Measurements from ENCODE around the gene KDM5A. TPM values are rescaled to one million over a fixed set of nuclear protein-coding genes. Genes with fewer than 3 reads are reported as not detected.
"Not testable (repeated sequence)": the region's sequence is repeated elsewhere in the genome, so short reads cannot be mapped to it uniquely, and the experiment has no call there.

KDM5A gene
- total RNA-seq, 1 donor from 2014 or later, result 63.1 TPM

GRCh38 chr12:237026-237815 is 151.9 kb downstream of the KDM5A start:
- H3K36me3 Mint-ChIP-seq (ENCODE audit: low read depth), result no peaks in the 10 kb centered on the region

DNA sequence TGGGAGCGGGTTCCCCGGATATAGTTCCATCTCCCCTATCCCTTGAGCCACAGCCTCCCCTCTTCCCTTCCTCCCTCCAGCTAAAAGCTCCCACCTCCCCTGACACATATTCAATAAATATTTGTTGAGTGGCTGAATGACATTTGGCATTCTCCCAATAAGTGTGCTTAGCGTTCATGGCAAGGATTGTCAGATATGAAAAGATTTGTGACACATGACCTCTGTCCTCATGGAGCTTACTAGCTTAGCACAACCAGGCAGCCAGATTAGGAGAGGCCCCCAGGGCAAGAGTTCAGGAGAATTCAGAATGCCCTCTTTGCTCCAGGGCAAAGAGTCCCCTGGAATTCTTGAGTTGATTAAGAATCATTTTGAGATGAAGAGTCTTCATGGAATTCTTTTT is 152.7 kb downstream of the KDM5A start:
- peaks cover 7% of the 10 kb centered on the region for H3K4me1 Mint-ChIP-seq
- no peaks in the 10 kb centered on the region for H3K36me3 Mint-ChIP-seq (ENCODE audit: low read depth)
- H3K27me3 Mint-ChIP-seq (ENCODE audit: low read depth), result no peaks in the 10 kb centered on the region
- no peak overlapping the region for H3K27ac Mint-ChIP-seq (ENCODE audit: unreplicated experiment)
- H3K4me3 Mint-ChIP-seq, result no peak overlapping the region
- DNase-seq (ENCODE audit: low read depth, low spot score), result no peak
- TF ChIP-seq, protein P1, sequence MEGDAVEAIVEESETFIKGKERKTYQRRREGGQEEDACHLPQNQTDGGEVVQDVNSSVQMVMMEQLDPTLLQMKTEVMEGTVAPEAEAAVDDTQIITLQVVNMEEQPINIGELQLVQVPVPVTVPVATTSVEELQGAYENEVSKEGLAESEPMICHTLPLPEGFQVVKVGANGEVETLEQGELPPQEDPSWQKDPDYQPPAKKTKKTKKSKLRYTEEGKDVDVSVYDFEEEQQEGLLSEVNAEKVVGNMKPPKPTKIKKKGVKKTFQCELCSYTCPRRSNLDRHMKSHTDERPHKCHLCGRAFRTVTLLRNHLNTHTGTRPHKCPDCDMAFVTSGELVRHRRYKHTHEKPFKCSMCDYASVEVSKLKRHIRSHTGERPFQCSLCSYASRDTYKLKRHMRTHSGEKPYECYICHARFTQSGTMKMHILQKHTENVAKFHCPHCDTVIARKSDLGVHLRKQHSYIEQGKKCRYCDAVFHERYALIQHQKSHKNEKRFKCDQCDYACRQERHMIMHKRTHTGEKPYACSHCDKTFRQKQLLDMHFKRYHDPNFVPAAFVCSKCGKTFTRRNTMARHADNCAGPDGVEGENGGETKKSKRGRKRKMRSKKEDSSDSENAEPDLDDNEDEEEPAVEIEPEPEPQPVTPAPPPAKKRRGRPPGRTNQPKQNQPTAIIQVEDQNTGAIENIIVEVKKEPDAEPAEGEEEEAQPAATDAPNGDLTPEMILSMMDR (conservative IDR thresholded peaks at IDR 0.05), result no peak
- peaks cover 11% of the 10 kb centered on the region for H3K9me3 Mint-ChIP-seq

More at GRCh38 chr12:237026-237815, 151.9 kb downstream of the KDM5A start:
- DNase-seq (ENCODE audit: low read depth, low spot score), result no peak
- Mint-ChIP-seq H3K9me3 (peaks cover 11% of the 10 kb centered on the region), H3K27ac (ENCODE audit: unreplicated experiment) (no peak overlapping the region), H3K4me1 (peaks cover 2% of the 10 kb centered on the region), H3K27me3 (ENCODE audit: low read depth) (no peaks in the 10 kb centered on the region), H3K4me3 (no peak overlapping the region)
- TF ChIP-seq, protein P1 (conservative IDR thresholded peaks at IDR 0.05), result no peak

- H3K27me3 Mint-ChIP-seq (ENCODE audit: low read depth), result not testable (repeated sequence)
These were observed 153.2 kb downstream of the KDM5A start for GRCh38 chr12:235967-236366.

DNA sequence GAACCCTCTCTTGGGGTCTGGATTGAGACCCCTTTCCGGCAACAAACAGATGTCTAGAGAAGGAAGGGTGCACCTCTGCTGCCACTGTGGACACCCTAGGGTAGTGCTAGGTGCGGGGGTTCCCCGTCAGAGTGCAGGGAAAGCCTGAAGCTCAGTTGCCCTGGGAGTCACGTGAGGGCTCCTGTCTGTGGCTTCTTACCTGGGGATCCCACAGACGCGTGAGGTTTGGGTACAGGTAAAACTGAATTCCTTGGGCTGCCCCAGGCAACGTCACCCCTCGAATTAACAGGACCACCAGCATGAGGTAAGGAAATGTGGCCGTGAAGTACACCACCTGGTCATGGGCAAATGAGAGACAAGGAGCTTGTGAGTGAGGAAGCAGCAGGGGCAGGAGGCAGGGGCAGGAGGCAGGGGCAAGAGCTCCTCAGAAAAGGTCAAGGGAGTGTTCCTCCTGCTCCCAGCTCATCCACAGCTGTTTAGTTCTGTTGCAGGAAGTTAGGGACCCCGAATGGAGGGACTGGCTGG is 154.2 kb downstream of the KDM5A start:
- Mint-ChIP-seq H3K4me1 (peaks cover 22% of the 10 kb centered on the region), H3K9me3 (peaks cover 11% of the 10 kb centered on the region), H3K27me3 (ENCODE audit: low read depth) (peaks cover 4% of the 10 kb centered on the region), H3K36me3 (ENCODE audit: low read depth) (no peaks in the 10 kb centered on the region), H3K4me3 (no peak overlapping the region), H3K27ac (ENCODE audit: unreplicated experiment) (no peak overlapping the region)
- DNase-seq (ENCODE audit: low read depth, low spot score), result no peak
- TF ChIP-seq, protein P1 (conservative IDR thresholded peaks at IDR 0.05), result no peak

More at GRCh38 chr12:235967-236366, 153.2 kb downstream of the KDM5A start:
- peaks cover 12% of the 10 kb centered on the region for H3K4me1 Mint-ChIP-seq
- H3K9me3 Mint-ChIP-seq, result peaks cover 11% of the 10 kb centered on the region
- not testable (repeated sequence) for H3K36me3 Mint-ChIP-seq (ENCODE audit: low read depth); DNase-seq (ENCODE audit: low read depth, low spot score); H3K27ac Mint-ChIP-seq (ENCODE audit: unreplicated experiment); H3K4me3 Mint-ChIP-seq

- Mint-ChIP-seq H3K9me3 (peaks cover 11% of the 10 kb centered on the region), H3K4me3 (no peak overlapping the region), H3K36me3 (ENCODE audit: low read depth) (no peaks in the 10 kb centered on the region), H3K27me3 (ENCODE audit: low read depth) (peaks cover 13% of the 10 kb centered on the region), H3K4me1 (peaks cover 32% of the 10 kb centered on the region), H3K27ac (ENCODE audit: unreplicated experiment) (no peak overlapping the region)
- no peak for DNase-seq (ENCODE audit: low read depth, low spot score)
- TF ChIP-seq, protein P1 (conservative IDR thresholded peaks at IDR 0.05), result no peak
These were observed 155.1 kb downstream of the KDM5A start for GRCh38 chr12:234019-234418.

GRCh38 chr12:233615-233968 is 155.5 kb downstream of the KDM5A start:
- no peaks in the 10 kb centered on the region for H3K36me3 Mint-ChIP-seq (ENCODE audit: low read depth)
- no peak for DNase-seq (ENCODE audit: low read depth, low spot score)
- TF ChIP-seq, protein P1 (conservative IDR thresholded peaks at IDR 0.05), result no peak
- H3K4me3 Mint-ChIP-seq, result no peak overlapping the region
- peaks cover 11% of the 10 kb centered on the region for H3K9me3 Mint-ChIP-seq
- H3K27ac Mint-ChIP-seq (ENCODE audit: unreplicated experiment), result no peak overlapping the region
- peaks cover 17% of the 10 kb centered on the region for H3K27me3 Mint-ChIP-seq (ENCODE audit: low read depth)
- peaks cover 35% of the 10 kb centered on the region for H3K4me1 Mint-ChIP-seq

All from neural crest cell (in vitro differentiated cells).